Astrocyte of the spinal cord (primary cell): ENCODE measurements around the gene KIR3DL1.

ENCODE experiments used
- DNase-seq: peaks from one replicate; pipeline ENCODE4 v3.0.0; 2011; ENCODE audit warnings: low read depth, low spot score
- H3K4me3 ChIP-seq: 2 replicates; pipeline ENCODE4 v1.5.1; 2011; ENCODE audit warnings: low read depth, mild to moderate bottlenecking, low read length, moderate library complexity
- in situ Hi-C: cut with HindIII; loops from 2 replicates; pipeline ENCODE4 v1.10.0; 2017; ENCODE audit warnings: low sequenced_read_pairs
- TF ChIP-seq, protein P1 (sequence below): IDR thresholded peaks from 2 replicates; pipeline ENCODE4 v1.5.1; 2012; ENCODE audit warnings: low read depth, mild to moderate bottlenecking, low read length, inconsistent platforms

KIR3DL1 gene

GRCh38 chr19:54791476-54791875 lies 24.8 kb upstream of the KIR3DL1 start:
- in situ Hi-C loops, result no loop called here
- no peak overlapping the region for H3K4me3 ChIP-seq
- no peak for DNase-seq
- TF ChIP-seq, protein P1, sequence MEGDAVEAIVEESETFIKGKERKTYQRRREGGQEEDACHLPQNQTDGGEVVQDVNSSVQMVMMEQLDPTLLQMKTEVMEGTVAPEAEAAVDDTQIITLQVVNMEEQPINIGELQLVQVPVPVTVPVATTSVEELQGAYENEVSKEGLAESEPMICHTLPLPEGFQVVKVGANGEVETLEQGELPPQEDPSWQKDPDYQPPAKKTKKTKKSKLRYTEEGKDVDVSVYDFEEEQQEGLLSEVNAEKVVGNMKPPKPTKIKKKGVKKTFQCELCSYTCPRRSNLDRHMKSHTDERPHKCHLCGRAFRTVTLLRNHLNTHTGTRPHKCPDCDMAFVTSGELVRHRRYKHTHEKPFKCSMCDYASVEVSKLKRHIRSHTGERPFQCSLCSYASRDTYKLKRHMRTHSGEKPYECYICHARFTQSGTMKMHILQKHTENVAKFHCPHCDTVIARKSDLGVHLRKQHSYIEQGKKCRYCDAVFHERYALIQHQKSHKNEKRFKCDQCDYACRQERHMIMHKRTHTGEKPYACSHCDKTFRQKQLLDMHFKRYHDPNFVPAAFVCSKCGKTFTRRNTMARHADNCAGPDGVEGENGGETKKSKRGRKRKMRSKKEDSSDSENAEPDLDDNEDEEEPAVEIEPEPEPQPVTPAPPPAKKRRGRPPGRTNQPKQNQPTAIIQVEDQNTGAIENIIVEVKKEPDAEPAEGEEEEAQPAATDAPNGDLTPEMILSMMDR, result no peak

DNA sequence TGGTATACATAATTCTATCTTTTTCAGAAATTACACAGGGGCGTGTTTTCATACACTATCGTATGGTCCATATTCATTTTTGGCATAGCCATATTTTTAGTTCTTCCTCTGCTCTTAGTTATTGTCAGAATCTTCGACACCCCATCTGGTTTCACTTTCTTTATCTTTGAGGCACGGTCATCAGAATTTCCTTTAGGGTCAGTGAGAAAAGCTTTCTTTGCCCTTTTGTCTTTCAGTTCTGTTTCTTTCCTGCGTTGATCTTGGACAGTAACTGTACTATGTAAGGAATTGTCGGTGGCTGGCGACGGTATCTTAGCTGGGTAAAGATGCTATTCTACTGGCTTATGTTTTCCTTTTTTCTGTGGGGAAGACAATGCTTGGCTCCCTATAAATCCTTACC lies 23.5 kb upstream of the KIR3DL1 start:
- no peak overlapping the region for H3K4me3 ChIP-seq
- no peak for DNase-seq
- TF ChIP-seq, protein P1, result no peak
- in situ Hi-C loops, result no loop called here

- in situ Hi-C loops, result no loop called here
- no peak overlapping the region for H3K4me3 ChIP-seq
- TF ChIP-seq, protein P1, result no peak
- DNase-seq, result no peak
These were observed 20.5 kb upstream of the KIR3DL1 start for GRCh38 chr19:54795758-54796157.

GRCh38 chr19:54803410-54803809 lies 12.9 kb upstream of the KIR3DL1 start, which contains the start of gene KIR2DL4:
TSS of gene KIR2DL4 (plus strand) at chr19:54803610. CDS start at chr19:54803652, 42 bp downstream.
- TF ChIP-seq, protein P1, result no peak
- no peak for DNase-seq
- H3K4me3 ChIP-seq, result no peak within 1 kb of the TSS
- in situ Hi-C loops, result no loop called here

GRCh38 chr19:54804101-54804500 lies 12.2 kb upstream of the KIR3DL1 start:
- DNase-seq, result no peak
- H3K4me3 ChIP-seq, result no peak overlapping the region
- in situ Hi-C loops, result no loop called here
- TF ChIP-seq, protein P1, result no peak

DNA sequence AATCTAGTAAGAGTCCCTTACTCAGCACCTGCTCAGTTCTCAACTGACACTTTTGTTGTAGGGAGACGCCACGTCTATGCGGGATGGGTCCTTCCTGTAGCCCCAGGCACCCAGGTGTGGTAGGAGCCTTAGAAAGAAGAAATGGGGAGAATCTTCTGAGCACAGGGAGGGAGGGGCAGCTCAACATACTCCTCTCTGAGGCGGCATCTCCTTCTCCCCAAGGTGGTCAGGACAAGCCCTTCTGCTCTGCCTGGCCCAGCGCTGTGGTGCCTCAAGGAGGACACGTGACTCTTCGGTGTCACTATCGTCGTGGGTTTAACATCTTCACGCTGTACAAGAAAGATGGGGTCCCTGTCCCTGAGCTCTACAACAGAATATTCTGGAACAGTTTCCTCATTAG lies 11.7 kb upstream of the KIR3DL1 start:
- in situ Hi-C loops, result no loop called here
- TF ChIP-seq, protein P1, result no peak
- no peak for DNase-seq
- no peak overlapping the region for H3K4me3 ChIP-seq
